Measurements from ENCODE around the gene TMEM63C.

- TF ChIP-seq CTCF (conservative IDR thresholded peaks at IDR 0.05 in 1 of 2, IDR thresholded peaks at IDR 0.05 in 1 of 2; ENCODE audit: extremely low read depth in 1 of 2, insufficient read depth in 1 of 2, low read depth in 1 of 2, low read length in 2 of 2) (no peak), EZH2 (IDR thresholded peaks at IDR 0.05; ENCODE audit: borderline replicate concordance, low read length) (no peak)
Observed at GRCh38 chr14:77279719-77280118, 98.1 kb downstream of the TMEM63C start.
